Stimulated activated CD4-positive, alpha-beta T cell treated with anti-CD3 and anti-CD28 coated beads, Interleukin-4, amount 100 ng/mL, for 24 hours (primary cell): Measurements from ENCODE around the gene CPA4.
A peak's percentile ranks its signal among the peaks of the same experiment; 100 is the strongest.

ENCODE experiments used
- DNase-seq: peaks from one replicate; pipeline ENCODE4 v3.0.0-alpha.2; 2020

The CPA4 gene

DNA sequence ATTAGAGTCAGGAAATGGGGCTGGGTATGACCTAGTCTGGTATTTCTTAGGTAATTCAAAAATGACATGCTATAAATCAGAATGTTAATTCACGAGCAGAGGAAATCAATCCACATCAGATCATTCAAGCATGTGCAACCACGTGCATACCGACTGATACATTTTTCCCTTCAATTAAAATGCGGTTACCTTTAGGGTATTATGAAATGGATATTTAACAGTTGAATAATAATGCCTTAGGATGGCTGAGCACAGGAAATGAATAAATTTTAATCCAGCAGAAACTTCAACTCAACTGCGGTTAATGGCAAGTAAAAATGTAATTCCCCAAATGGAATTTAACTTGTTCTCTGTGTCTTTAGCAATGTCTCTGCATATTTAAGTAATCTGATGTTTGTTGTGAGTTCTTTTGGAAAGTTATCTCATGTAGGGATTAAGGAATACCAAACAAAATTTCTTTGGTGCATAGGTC lies 17.1 kb upstream of the CPA4 start:
- DNase-seq: no peak

DNA sequence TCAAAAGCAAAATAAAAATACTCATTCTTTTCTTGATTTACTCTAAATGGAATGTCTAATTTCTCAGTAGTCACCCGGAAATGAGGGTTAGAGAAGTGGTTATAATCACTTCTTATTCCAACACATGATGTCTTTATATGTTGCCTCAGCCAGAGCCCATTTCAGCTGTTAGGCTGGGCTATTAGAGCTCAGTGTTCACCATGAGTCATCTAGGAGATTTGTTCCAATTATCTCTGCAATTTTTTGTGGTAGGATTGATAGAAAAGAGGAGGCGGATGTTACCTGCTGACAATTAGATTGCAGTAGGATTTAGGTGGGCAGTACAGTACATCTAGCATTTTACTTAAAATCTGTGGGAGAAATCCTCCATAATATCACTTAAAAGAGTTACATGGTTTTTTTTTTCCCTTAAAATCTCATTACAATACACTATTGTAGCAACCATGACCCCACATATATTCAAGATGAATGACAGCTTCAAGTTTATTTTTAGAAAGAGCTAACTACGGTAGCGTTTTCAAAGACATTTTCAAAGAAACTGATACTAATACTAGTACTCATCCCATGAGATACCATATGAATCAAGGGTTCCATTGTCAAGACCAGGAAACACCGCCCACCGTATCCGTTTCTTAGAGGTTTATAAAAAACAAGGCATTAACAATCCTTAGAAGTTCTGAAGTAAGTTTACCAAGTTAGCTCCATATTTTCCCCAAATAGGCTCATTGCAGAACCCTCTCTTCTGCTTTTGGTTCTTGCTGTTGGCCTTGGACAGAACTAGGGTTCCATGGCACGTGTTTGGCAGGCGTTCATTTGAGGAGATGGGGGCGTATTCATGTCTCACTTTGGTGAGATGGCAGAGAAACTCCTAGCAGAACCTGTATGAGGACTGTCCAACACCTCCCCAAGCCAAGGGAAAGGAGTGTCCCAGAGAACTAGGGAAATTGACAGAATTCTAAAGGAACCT lies 15.9 kb upstream of the CPA4 start:
- peak; percentile 68 for DNase-seq

DNA sequence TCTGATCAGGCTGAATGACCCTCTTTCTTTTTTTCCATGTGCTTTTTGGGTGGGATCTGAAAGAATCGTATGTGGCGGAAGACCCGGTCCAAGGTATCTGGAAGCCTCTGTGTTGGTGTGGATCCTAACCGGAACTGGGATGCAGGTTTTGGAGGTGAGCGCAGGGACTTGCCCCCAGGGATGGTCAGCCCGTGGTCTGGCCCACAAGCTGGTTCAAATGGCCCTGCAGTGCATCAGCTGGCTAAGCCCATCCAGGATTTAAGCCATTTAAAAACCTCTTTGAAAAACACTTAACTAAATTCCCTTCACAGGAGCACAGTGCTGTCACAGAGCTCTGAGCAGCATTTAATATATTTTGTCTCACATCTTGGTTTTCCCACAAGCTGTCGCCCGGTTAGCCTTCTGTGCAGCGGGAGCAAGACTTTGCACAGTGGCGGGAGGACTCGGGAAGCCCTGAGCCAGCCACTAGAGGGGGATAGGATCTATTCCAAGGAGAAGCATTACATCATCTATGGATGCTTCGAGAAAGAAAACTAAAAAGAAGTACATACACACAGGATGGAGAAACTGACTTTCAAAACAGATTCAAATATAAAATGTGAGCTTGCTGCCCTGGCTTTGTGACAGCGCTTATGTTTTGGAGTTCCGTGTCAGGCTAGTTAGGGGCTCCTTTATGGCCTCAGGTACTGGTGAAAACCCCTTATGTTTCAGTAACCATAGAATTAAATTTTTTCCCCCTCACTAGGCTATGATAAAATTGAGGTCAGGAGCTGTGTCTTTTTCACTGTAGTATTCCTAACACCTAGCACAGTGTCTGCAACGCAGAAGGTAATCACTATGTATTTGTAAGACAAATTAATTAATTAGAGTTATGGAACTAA lies 15.0 kb upstream of the CPA4 start:
- no peak for DNase-seq

DNA sequence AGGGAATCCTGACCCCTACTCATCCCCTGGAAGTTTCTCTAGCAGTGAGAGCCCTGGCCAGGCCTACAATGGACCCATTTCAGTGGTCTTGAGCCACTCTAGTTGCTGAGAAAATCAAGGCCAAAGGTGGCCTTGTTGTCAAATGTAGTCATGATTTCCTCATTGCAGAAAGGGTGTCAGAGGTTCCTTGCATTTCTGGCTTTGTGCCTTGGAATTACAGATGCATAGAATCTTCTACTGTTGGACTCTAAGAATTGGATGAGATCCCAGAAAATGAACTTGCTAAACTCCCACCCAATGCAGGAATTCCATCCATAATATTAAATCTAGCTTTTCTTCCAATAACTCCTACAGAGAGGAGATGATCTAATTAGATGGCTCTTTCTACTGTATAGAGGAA lies 14.1 kb upstream of the CPA4 start:
- no peak for DNase-seq

DNA sequence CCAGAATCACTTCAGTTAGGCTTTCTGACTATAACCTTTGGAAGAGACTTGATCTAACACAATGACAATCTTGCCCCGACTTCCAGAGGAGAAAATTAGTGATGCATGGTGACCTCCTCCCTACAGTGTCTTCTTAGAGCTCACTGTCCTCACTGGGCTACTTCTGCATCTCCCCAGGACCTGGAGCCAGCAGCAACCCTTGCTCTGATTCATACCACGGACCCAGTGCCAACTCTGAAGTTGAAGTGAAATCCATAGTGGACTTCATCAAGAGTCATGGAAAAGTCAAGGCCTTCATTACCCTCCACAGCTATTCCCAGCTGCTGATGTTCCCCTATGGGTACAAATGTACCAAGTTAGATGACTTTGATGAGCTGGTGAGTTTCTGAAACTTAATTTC lies 13.7 kb upstream of the CPA4 start:
- DNase-seq: no peak

DNA sequence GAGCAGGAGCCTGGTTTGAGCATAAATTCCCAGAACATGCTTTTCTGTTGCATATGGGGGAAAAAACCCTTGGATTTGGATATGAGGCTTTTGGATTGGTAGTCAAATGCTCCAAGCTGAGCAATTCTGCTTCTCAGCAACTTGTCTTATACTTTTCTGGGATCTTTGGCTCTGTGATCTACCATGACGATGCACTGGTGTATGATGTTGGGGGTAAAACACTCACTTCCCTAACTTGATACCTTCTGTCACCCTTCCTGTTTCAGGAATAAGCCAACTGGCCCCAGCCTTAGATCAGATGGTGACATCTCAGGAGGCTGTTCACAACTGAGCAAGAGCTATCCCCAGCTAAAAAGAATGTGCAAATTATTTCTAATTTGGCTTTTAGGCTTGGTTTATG lies 13.1 kb upstream of the CPA4 start:
- DNase-seq: no peak

DNA sequence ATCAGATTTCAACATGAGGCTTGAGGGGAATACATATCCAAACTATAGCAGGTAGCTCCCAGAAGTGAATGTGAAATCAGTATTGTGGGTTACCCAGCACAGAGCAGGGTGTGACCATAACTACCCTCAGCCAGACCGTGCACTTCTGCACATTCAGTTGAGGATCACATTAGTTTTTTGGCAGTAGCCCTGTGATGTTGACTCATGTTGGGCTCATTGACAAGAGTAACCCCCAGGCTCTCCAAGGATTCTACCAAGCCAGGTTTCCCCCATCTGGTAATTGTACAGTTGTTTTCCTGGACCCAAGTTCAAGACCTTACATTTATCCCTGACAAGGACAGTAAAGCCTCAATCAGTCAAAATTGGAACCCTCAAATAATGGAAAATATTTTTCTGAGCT lies 11.7 kb upstream of the CPA4 start:
- no peak for DNase-seq

DNA sequence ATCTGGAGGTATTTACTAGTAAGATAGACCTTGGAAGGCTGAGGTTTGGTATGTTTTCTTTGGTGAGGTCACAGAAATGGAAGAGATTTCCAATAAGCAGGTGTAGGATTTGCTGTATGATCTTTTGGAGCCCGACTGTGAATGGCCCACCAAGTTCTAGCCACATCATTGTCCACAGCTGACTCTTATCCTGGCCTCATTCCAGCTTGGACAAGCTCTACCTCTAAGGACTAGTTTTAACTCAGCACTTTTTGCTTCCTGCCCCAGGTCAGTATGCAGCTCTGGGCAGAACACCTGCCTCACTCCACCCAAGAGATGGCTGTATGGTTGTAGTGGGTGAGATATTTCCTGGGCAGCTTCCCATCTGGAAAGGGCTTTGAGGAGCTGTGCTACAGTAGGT lies 6.1 kb upstream of the CPA4 start:
- no peak for DNase-seq

DNA sequence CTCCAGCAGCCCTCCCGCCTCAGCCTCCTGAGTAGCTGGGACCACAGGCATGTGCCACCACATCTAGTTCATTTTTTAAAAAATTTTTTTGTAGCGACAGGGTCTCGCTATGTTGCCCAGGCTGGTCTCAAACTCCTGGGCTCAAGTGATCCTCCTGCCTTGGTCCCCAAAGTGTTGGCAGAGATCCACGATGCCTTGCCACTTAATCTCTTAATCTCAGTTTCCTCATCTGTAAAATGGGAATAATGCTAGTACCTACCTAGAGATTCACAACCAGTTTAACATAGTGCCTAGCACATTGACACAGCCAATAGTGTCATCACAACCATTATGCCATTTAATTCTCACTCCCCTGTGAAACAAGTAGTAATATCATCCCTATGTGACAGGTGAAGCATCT lies 4.8 kb upstream of the CPA4 start:
- DNase-seq: no peak

DNA sequence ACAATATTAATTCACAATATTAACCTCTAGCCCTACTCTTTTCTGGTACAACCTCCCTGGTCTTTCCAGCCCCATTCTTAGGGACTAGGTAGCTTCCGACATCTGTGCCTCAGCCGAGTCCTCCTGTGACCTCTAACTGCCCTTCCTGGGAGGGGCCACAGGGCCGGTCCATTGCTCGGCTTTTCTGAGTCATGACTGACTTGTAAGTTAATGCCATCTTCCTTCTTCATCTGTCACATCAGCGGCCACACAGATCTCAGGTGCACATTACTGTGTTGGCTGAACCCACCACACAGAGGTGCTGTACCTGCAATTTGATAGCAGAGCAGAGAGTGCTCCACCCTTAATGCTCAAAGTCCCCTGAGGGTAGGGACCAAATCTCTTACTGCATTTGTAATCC lies 4.1 kb upstream of the CPA4 start:
- DNase-seq: no peak

DNA sequence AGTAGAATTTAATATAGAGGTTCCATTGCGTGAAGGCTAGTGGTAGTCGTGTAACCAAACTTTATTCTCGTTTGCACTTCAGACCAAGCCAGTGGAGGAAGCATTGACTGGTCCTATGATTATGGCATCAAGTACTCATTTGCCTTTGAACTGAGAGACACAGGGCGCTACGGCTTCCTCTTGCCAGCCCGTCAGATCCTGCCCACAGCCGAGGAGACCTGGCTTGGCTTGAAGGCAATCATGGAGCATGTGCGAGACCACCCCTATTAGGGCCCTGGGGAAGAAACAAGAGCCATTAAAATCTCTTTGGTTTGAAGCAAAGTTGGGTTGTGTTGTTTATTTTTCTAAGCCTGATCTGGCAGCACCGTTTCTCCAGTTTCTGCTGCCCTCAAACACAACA lies 3.5 kb upstream of the CPA4 start:
- DNase-seq: no peak

DNA sequence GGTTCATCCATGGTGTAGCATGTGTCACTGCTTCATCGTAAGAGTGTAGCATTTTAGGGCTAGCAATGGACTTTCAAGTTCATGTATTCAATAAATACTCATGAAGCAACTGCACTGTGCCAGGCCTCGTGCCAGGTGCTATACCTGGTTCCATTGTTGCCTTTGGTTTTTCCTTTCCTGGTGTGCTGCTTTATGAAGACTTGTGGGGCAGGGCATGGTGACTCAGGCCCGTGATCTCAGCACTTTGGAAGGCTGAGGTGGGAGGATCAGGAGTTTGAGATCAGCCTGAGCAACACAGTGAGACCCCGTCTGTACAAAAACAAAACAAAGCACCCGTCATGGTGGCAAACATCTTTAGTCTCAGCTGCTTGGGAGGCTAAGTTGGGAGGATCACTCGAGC lies 2.2 kb upstream of the CPA4 start:
- DNase-seq: no peak

DNA sequence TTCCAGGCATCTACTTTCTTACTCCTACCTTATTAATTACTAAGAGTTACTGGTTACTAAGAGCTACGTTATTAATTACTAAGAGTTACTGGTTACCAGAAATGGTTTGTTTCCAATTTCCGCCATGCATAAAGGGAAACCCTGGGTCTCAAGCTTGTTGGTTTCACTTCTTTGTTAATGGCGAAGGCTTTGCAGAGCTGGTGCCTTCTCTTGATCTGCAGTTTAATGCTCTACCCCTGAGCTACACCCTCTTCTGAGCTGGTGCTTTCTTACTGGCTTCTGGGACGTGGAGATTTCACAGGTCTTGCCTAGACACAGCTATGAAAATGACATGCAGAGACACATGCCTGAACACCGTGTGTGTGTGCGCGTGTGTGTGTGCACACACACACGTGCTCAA lies 560 bp downstream of the CPA4 start:
- DNase-seq: no peak

DNA sequence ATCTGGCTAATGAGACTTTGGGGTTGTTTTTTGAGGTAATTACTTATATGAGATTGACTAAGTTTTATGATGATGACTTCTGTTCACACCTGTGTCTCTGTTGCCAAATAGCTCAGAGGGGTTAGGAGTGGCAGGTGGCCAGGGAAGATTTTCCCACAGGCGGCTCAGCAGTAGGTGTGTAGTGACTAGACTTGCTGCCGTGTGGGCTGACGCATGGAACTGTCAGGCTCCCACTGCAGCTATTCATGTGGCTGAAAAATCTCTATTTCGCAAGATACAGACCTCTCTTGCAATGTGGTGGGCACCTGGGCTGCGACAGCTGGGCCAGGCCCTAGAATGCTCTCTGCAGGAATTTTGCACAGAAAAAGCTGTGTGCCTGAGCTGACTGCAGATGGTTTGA lies 1.4 kb downstream of the CPA4 start:
- no peak for DNase-seq

DNA sequence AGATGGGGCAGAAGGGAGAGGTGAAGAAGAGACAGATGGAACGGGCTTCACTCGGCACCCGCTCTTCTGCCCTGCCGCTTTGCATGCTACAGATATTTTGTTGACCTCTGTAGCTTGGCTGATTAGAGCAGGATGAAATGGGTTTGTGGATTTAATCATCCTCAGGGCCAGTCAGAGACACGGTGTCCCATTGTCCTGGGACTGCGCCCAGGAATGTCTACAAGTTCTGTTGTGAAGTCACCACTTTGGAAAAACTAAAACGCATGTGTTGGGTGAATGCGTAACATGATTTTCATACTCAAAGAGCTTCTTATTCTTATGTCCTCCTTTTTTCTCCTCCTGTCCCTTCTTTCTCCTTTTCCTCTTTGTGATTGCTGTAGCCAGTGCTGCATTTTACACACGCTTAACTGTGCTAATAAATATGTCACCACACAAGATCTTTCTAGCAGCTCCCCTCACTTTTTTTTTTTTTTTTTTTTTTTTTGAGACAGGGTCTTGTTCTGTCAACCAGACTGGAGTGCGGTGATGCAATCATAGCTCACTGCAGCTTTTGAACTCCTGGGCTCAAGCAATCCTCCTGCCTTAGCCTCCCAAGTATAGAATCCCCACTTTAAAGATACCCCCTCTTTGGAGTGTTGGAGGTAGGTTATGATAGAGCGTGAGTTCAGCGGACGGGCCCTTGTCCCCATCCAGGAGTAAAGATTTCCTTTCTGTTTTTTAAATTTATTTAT lies 3.4 kb downstream of the CPA4 start:
- no peak for DNase-seq

DNA sequence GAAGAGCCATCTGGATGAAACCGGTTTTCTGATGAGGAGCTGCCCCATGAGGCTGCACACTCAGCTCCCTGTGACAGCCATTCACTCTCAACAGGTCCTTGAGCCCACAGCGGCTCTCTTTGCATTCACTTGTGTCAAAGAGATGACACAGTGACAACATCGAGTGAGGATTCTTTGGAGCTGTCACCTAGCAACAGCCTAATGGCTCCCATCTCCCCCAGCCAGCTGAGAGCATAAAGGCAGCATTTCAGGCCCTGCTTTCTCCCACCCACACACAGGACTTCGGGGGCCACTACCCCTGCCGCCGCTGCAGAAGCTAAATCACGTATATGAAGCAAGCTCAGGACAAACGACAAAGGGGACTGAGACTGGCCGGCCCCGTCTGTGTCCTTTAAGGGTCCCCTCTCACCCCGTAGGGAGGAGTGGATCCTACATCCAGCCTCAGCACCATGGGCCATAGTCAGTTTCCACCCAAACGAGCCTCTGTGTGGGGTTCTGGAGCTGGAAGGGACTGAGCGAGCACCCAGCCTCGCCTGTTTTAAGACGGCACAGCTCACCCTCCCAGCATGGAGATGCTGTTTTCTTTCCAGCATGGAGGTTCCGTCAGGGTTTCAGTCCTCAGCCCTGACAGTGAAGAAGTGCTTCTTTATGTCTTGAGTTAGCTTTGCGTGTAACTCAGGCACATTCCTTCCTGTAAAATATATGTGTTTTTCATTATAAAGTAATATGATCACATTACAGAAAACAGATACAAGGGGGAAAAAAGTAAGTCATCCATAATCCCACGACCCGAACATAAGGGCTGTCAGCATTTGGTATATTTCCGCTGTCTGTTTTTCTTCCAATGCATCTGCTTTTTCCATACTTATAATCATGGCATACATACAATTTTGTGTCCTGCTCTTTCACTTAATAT lies 4.9 kb downstream of the CPA4 start:
- DNase-seq: no peak

DNA sequence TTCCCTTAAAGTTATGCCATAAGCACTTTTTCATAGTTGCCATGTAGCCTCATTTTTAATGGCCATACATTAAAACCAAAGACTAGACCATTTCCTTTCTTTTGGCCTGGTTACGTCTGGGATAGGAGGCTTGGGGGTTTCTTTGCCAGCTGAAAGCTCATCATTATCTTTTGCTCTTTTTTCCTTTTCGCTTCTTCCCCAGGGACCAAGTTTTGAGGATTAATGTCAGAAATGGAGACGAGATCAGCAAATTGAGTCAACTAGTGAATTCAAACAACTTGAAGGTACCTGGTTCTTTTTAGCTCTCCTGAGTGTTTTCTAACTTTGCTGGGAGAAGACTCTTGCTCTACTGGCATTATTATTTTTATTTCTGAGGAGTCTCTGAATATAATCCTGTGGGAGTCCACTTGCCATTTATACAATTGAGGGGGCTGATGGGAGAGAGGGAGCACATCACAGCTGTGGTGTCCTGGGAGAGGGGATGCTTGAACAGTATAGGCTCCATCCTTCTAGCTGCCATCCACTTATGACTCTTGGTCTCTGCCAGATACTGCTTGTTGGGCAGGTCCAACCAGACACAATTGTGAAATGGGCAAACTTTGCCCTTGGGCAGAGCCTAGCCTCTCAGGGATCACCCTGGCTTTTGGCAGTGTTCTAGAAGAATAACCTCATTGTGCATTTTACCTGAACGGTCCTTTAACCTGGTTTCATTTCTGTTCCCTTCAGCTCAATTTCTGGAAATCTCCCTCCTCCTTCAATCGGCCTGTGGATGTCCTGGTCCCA lies 5.8 kb downstream of the CPA4 start:
- DNase-seq: no peak

DNA sequence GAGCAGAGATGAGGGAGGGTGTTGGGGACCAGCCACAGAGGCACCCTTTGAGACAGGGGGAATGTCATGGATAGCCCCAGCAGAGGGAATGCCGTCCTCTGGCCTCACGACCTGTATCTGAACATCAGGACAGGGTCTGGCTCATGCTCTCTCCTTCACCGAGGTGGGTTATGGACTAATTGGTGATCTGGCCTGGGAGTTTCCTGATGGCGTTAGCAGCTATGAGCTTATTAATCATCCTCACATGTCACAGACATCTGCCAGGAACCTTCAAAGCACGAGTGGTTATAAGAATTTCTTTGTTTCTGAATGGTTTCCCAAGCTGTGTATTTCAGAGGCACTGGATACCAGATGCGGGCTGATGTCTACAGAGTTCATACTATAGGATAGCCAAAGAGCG lies 6.9 kb downstream of the CPA4 start:
- DNase-seq: no peak

DNA sequence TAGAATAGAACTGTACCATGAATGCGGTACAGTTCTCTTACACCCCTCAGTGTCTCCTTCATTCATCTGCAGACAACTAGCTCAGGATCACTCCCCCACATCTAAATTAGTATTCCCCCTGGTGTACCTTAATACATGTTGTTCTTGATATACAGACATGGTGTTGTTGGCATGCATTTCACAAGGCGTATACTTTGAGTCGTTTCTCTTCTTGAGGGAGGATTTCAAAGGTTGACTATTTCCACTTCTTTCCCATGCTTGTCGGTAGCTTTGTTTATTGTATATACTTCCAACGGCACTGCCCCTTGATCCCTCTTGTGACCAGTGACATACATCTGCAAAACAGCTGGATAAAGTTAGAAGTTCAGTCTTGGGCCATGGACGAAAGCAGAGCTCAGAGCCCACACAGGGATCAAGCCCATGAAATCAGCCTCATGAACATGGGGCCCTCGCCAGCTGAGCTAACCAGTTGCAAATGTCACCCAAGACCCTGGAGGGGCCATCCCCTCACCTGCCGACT lies 8.6 kb downstream of the CPA4 start:
- DNase-seq: no peak

DNA sequence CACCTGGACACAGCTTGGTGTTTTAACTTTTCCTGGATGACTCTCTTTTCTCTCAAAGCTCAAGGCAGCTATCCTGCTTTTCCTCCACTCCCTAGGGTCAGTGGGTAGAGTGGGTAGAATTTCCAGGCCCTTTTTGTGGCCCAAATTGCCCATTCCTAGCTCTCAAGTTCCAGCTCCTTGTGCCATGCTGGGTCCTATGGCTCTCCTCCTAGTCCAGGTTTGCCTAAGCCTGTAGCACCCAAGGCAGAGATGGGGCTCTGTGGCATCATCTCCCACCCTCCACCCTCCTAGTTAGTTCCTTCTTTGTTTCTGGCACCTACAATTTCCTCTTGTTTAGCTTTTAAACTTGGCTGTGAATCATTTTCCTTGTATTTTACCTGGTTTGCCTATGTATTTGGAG lies 9.7 kb downstream of the CPA4 start:
- DNase-seq: no peak

DNA sequence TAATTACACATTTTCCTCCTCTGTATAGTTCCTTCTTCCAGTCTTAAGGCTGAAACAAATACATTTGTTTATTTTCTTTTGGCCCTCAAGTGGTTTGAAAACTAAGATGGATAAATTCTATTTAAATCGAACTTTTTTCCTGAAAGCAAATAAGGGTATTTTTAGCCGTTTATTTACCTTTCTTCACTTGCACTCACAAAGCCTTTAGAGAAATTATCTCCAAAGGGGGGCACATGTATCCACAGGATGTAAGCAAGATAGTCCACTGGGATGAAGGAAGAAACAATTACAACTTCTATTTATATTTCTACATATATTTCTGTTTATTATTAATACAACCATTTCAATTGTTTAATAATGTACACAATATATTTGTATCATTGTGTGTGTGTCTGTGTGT lies 10.2 kb downstream of the CPA4 start:
- DNase-seq: no peak
